GM12865 (cell line): ENCODE measurements around the gene VEZT.
A peak's percentile ranks its signal among the peaks of the same experiment; 100 is the strongest.

Source experiments
- DNase-seq: peaks from one replicate; pipeline ENCODE4 v3.0.0; 2010; ENCODE audit warnings: low read depth
- H3K4me3 ChIP-seq: 2 replicates; pipeline ENCODE4 v1.5.1; 2011; ENCODE audit warnings: mild to moderate bottlenecking, low read depth, low read length, control low read depth
- CTCF ChIP-seq: IDR thresholded peaks from 2 replicates; pipeline ENCODE4 v1.5.1; 2011; ENCODE audit warnings: low read length, control low read depth, low read depth, inconsistent platforms; ENCODE audit not compliant: insufficient read depth; ENCODE audit errors: missing control alignments

Gene VEZT

GRCh38 chr12:95205685-95206084 is 11.9 kb upstream of the VEZT start:
- no peak overlapping the region for H3K4me3 ChIP-seq
- TF ChIP-seq CTCF = no peak
- peak; percentile 49 for DNase-seq

- DNase-seq = no peak
- no peak overlapping the region for H3K4me3 ChIP-seq
- no peak for TF ChIP-seq CTCF
These were observed 10.7 kb upstream of the VEZT start for GRCh38 chr12:95206916-95207315.

- DNase-seq = no peak
- no peak overlapping the region for H3K4me3 ChIP-seq
- no peak for TF ChIP-seq CTCF
These were observed 10.2 kb upstream of the VEZT start for GRCh38 chr12:95207407-95207806.

GRCh38 chr12:95208678-95209077 is 8.9 kb upstream of the VEZT start:
- H3K4me3 ChIP-seq = no peak overlapping the region
- DNase-seq = no peak
- no peak for TF ChIP-seq CTCF

GRCh38 chr12:95212586-95212985 is 5.0 kb upstream of the VEZT start:
- DNase-seq = no peak
- peak overlapping the region; percentile 89 for H3K4me3 ChIP-seq
- TF ChIP-seq CTCF = no peak

- no peak for TF ChIP-seq CTCF
- DNase-seq = no peak
- peak overlapping the region; percentile 89 for H3K4me3 ChIP-seq
These were observed 4.5 kb upstream of the VEZT start for GRCh38 chr12:95213119-95213518.

- TF ChIP-seq CTCF = no peak
- H3K4me3 ChIP-seq = peak overlapping the region; percentile 89
- peak; percentile 70 for DNase-seq
These were observed 3.7 kb upstream of the VEZT start for GRCh38 chr12:95213928-95214327.
